HL-60 (cell line): Measurements from ENCODE around the gene MYBPC3.

Source experiments
- DNase-seq, 2 experiments: peaks; one replicate each; pipeline ENCODE4 v3.0.0-alpha.2; 2010 to 2020; ENCODE audit warnings: low read depth in 1 of 2, low spot score in 1 of 2
- H3K27ac ChIP-seq: fragments of 250-450 bp; sonication (Bioruptor Pico); replicated peaks from 2 replicates; pipeline ENCODE4 v1.5.1; 2020; ENCODE audit warnings: mild to moderate bottlenecking, moderate library complexity
- H3K27me3 ChIP-seq: fragments of 250-450 bp; sonication (Bioruptor Pico); 2 replicates; pipeline ENCODE4 v1.5.1; 2021; ENCODE audit warnings: mild to moderate bottlenecking, moderate library complexity; ENCODE audit not compliant: insufficient read depth, poor library complexity, severe bottlenecking
- H3K4me3 ChIP-seq: replicated peaks from 2 replicates; pipeline ENCODE4 v1.5.1; 2011; ENCODE audit warnings: mild to moderate bottlenecking, control low read depth, low read length; ENCODE audit not compliant: insufficient read depth
- GABPA ChIP-seq: IDR thresholded peaks from 2 replicates; pipeline ENCODE4 v1.6.1; 2012; ENCODE audit warnings: low read depth
- POLR2AphosphoS5 ChIP-seq: IDR thresholded peaks from 2 replicates; pipeline ENCODE4 v1.6.1; 2012; ENCODE audit warnings: low read depth
- SPI1 ChIP-seq: IDR thresholded peaks from 2 replicates; pipeline ENCODE4 v1.6.1; 2012; ENCODE audit warnings: low read depth, mild to moderate bottlenecking, borderline replicate concordance
- TF ChIP-seq, protein P1 (sequence below): IDR thresholded peaks from 2 replicates; pipeline ENCODE4 v1.6.1; 2012; ENCODE audit warnings: low read depth; ENCODE audit not compliant: insufficient replicate concordance
- TF ChIP-seq, protein P2 (sequence below): IDR thresholded peaks from one replicate; pipeline ENCODE4 v1.5.1; 2011; ENCODE audit warnings: low read length, control low read depth, inconsistent platforms; ENCODE audit not compliant: insufficient read depth

Gene MYBPC3

DNA sequence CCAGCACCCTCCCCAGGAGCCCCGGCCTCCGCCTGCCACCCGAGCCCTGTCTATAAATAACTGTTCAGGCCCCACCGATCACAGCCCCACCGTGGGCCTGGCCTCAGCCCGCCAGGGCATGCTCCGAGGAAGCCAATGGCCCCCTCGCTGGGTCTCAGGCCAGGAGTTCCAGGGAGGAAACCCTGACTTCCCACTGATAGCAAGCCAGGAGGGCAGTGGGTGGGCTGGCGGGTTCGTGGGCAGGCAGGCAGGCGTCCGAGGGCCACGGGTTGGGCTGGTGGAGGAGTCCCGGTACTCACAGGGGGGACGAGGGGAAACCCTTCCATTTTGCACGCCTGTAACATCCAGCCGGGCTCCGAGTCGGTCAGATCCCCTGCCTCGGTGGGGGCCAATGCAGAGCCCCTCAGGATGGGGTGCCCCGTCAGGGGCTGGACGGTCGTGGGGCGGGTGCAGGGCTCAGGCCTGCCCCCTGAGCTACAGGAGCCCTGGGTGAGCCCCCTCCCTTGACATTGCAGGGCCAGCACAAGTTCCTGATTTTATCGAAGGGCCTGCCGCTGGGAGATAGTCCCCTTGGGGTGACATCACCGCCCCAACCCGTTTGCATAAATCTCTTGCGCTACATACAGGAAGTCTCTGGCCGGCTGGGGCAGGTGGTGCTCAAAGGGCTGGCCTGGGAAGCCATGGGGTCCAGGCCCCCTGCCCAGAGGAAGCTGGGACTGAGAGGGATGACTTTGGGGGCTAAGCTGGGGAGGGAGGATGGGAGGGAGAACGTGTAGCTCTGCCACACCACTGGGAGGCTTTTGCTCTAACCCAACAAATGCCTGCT is 25.7 kb upstream of the MYBPC3 start, which contains the start of gene SPI1:
SPI1 (minus strand) TSS at position 538 of the 826 bp plus-strand sequence; CDS start at position 344, 194 bp downstream.
- Histone ChIP-seq H3K27ac (peak within 1 kb of the TSS; percentile 100), H3K4me3 (peak within 1 kb of the TSS; percentile 80), H3K27me3 (no peaks in the 10 kb centered on the region)
- TF ChIP-seq, protein P1, sequence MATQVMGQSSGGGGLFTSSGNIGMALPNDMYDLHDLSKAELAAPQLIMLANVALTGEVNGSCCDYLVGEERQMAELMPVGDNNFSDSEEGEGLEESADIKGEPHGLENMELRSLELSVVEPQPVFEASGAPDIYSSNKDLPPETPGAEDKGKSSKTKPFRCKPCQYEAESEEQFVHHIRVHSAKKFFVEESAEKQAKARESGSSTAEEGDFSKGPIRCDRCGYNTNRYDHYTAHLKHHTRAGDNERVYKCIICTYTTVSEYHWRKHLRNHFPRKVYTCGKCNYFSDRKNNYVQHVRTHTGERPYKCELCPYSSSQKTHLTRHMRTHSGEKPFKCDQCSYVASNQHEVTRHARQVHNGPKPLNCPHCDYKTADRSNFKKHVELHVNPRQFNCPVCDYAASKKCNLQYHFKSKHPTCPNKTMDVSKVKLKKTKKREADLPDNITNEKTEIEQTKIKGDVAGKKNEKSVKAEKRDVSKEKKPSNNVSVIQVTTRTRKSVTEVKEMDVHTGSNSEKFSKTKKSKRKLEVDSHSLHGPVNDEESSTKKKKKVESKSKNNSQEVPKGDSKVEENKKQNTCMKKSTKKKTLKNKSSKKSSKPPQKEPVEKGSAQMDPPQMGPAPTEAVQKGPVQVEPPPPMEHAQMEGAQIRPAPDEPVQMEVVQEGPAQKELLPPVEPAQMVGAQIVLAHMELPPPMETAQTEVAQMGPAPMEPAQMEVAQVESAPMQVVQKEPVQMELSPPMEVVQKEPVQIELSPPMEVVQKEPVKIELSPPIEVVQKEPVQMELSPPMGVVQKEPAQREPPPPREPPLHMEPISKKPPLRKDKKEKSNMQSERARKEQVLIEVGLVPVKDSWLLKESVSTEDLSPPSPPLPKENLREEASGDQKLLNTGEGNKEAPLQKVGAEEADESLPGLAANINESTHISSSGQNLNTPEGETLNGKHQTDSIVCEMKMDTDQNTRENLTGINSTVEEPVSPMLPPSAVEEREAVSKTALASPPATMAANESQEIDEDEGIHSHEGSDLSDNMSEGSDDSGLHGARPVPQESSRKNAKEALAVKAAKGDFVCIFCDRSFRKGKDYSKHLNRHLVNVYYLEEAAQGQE: peak; percentile 47
- TF ChIP-seq GABPA (0 out of 2 replicates have a peak, but pooled peaks have one; percentile 36), SPI1 (peak; percentile 72; the same call in 1 of the 2 replicates), POLR2AphosphoS5 (peak; percentile 81)
- TF ChIP-seq, protein P2, sequence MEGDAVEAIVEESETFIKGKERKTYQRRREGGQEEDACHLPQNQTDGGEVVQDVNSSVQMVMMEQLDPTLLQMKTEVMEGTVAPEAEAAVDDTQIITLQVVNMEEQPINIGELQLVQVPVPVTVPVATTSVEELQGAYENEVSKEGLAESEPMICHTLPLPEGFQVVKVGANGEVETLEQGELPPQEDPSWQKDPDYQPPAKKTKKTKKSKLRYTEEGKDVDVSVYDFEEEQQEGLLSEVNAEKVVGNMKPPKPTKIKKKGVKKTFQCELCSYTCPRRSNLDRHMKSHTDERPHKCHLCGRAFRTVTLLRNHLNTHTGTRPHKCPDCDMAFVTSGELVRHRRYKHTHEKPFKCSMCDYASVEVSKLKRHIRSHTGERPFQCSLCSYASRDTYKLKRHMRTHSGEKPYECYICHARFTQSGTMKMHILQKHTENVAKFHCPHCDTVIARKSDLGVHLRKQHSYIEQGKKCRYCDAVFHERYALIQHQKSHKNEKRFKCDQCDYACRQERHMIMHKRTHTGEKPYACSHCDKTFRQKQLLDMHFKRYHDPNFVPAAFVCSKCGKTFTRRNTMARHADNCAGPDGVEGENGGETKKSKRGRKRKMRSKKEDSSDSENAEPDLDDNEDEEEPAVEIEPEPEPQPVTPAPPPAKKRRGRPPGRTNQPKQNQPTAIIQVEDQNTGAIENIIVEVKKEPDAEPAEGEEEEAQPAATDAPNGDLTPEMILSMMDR: no peak
- DNase-seq: peak in 1 of 2 experiments; percentile 97

DNA sequence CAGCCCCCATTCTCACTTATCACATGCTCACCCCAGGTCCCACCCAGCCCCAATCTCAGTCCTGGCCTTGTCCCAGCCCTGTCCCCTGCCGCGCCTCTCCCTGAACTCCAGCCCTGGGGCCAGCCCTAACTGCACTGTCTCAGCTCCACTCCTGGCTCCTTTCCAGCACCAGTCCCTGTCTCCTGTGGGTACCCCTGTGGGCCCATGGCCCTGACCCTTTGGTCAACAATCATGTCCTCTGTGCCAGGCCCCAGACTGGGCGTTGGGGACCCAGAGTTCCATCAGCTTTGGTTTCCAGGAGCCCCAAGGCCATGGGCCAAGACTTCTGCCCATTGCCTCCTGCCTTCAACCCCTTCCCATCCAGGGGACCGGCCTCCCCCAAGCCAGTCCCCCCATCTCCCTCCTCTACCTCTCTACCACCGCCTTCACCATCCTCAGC is 25.1 kb upstream of the MYBPC3 start:
- TF ChIP-seq POLR2AphosphoS5: peak; percentile 32; the same call in 1 of the 2 replicates
- TF ChIP-seq, protein P1: no peak
- peak overlapping the region; percentile 80 for H3K4me3 ChIP-seq
- peak in 1 of 2 experiments; percentile 62 for DNase-seq
- peak overlapping the region; percentile 100 for H3K27ac ChIP-seq
- H3K27me3 ChIP-seq: no peaks in the 10 kb centered on the region

DNA sequence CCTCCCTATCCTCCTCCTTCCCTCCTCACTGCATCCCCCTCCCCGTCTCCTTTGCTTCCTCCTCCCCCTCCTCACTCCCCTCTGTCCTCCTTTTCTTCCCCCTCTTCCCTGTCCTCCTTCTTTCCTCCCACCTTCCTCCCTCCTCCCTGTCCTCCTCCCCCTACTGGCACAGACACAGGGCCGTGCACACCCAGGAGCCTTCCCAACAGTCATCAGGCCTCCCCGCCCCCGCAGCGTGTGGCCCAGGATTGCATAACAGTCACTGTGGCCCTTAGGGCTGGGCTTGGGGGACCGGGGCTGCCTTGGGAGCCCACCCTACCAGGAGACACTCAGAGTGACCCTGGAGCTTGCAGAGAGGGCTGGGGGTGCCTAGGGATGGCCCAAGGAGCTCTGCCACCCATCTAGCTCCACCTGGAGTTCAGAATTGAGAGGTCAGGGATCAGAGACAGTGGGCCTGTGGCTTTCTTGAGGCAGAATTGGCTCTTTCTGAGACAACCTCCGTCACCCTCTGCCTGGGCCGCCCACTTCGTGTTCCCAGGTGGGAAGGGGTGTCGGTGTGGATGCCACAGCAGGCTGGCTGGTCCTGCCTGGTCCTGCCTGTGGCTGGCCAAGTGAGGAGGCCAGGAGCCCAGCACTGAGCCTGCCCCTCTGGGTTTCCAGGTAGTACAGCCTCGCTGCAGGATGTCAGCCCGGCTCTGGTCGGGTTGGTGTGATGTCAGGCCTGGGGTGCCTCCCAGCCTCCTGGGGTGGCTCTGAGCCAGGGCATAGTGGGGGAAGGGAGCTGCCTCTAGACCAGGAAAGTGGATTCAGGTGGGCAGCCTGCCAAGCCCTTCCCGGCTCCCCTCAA is 24.2 kb upstream of the MYBPC3 start:
- Histone ChIP-seq H3K27ac (peak overlapping the region; percentile 100), H3K4me3 (peak overlapping the region; percentile 80), H3K27me3 (no peaks in the 10 kb centered on the region)
- DNase-seq: peak in 1 of 2 experiments; percentile 89
- peak; percentile 79 for TF ChIP-seq POLR2AphosphoS5
- TF ChIP-seq GABPA: no peak

DNA sequence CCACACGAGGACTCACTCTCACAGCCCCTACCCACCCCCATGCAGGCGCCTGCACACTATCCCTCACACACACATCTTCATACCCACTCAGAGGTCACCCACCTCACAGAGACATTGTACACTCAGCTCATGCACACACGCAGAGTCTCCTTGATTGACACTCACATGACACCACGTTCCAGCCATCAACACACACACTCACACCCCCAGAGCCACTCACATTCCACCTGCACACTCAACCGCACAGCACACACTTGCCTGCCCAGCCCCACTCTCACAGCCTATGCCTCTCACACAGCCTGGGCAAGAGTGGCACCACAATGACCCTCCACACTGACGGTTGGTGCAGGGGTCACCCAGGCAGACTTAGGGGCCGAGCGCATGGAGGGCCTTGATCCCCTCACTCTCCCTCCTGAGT is 23.6 kb upstream of the MYBPC3 start:
- DNase-seq: peak in 1 of 2 experiments; percentile 32
- TF ChIP-seq, protein P1: no peak
- no peak; the same call in 1 of the 2 replicates for TF ChIP-seq POLR2AphosphoS5
- TF ChIP-seq SPI1: no peak
- TF ChIP-seq, protein P2: no peak
- TF ChIP-seq GABPA: no peak
- H3K27ac ChIP-seq: peak overlapping the region; percentile 100
- no peaks in the 10 kb centered on the region for H3K27me3 ChIP-seq
- H3K4me3 ChIP-seq: peak overlapping the region; percentile 80
